ENCODE measurements around the gene AGGF1. TPM values are rescaled to one million over a fixed set of nuclear protein-coding genes. Genes with fewer than 3 reads are reported as not detected.

The AGGF1 gene
- total RNA-seq, 1 donor, result 25.7 TPM

GRCh38 chr5:77033338-77033737 lies 3.1 kb downstream of the AGGF1 start:
- Histone ChIP-seq H3K79me2 (ENCODE audit: insufficient read depth, low read length) (peaks cover 34% of the 10 kb centered on the region), H3K4me3 (ENCODE audit: insufficient read depth, low read length) (no peak overlapping the region), H3K9me3 (ENCODE audit: low read depth, low read length) (no peaks in the 10 kb centered on the region), H3K27ac (ENCODE audit: low read depth, low read length) (no peak overlapping the region), H2AFZ (ENCODE audit: low read length) (no peak overlapping the region), H4K20me1 (ENCODE audit: insufficient read depth, low read length) (no peaks in the 10 kb centered on the region), H3K36me3 (ENCODE audit: insufficient read depth, low read length) (peaks cover 31% of the 10 kb centered on the region), H3K4me1 (ENCODE audit: insufficient read depth, low read length) (peaks cover 14% of the 10 kb centered on the region), H3K27me3 (ENCODE audit: insufficient read depth, low read length) (no peaks in the 10 kb centered on the region), H3K4me2 (ENCODE audit: insufficient read depth, low read length) (no peak overlapping the region)
- no peak for TF ChIP-seq CTCF (IDR thresholded peaks at IDR 0.05; ENCODE audit: extremely low read depth, low read depth, low read length)
- DNase-seq (ENCODE audit: insufficient read length, low spot score, missing footprints), result no peak

- H3K27me3 ChIP-seq (ENCODE audit: insufficient read depth, low read length), result no peaks in the 10 kb centered on the region
- TF ChIP-seq CTCF (IDR thresholded peaks at IDR 0.05; ENCODE audit: extremely low read depth, low read depth, low read length), result no peak
- H3K9me3 ChIP-seq (ENCODE audit: low read depth, low read length), result no peaks in the 10 kb centered on the region
- peaks cover 6% of the 10 kb centered on the region for H3K4me1 ChIP-seq (ENCODE audit: insufficient read depth, low read length)
- H3K36me3 ChIP-seq (ENCODE audit: insufficient read depth, low read length), result peaks cover 45% of the 10 kb centered on the region
- no peaks in the 10 kb centered on the region for H4K20me1 ChIP-seq (ENCODE audit: insufficient read depth, low read length)
- H3K4me3 ChIP-seq (ENCODE audit: insufficient read depth, low read length), result no peak overlapping the region
- no peak overlapping the region for H2AFZ ChIP-seq (ENCODE audit: low read length)
- peak; percentile 55 for DNase-seq (ENCODE audit: insufficient read length, low spot score, missing footprints)
- H3K27ac ChIP-seq (ENCODE audit: low read depth, low read length), result no peak overlapping the region
- H3K4me2 ChIP-seq (ENCODE audit: insufficient read depth, low read length), result no peak overlapping the region
- H3K79me2 ChIP-seq (ENCODE audit: insufficient read depth, low read length), result peaks cover 24% of the 10 kb centered on the region
These were observed 5.7 kb downstream of the AGGF1 start for GRCh38 chr5:77035950-77036349.

GRCh38 chr5:77046416-77047073 lies 16.3 kb downstream of the AGGF1 start:
- TF ChIP-seq CTCF (IDR thresholded peaks at IDR 0.05; ENCODE audit: extremely low read depth, low read depth, low read length), result no peak
- no peaks in the 10 kb centered on the region for H3K27me3 ChIP-seq (ENCODE audit: insufficient read depth, low read length)
- H2AFZ ChIP-seq (ENCODE audit: low read length), result no peak overlapping the region
- peaks cover 27% of the 10 kb centered on the region for H3K36me3 ChIP-seq (ENCODE audit: insufficient read depth, low read length)
- H3K4me2 ChIP-seq (ENCODE audit: insufficient read depth, low read length), result no peak overlapping the region
- H3K4me3 ChIP-seq (ENCODE audit: insufficient read depth, low read length), result no peak overlapping the region
- H3K9me3 ChIP-seq (ENCODE audit: low read depth, low read length), result no peaks in the 10 kb centered on the region
- no peak overlapping the region for H3K27ac ChIP-seq (ENCODE audit: low read depth, low read length)
- H3K4me1 ChIP-seq (ENCODE audit: insufficient read depth, low read length), result no peaks in the 10 kb centered on the region
- no peaks in the 10 kb centered on the region for H4K20me1 ChIP-seq (ENCODE audit: insufficient read depth, low read length)
- no peak for DNase-seq (ENCODE audit: insufficient read length, low spot score, missing footprints)
- no peaks in the 10 kb centered on the region for H3K79me2 ChIP-seq (ENCODE audit: insufficient read depth, low read length)

GRCh38 chr5:77064040-77064439 lies 33.8 kb downstream of the AGGF1 start:
- peaks cover 43% of the 10 kb centered on the region for H3K36me3 ChIP-seq (ENCODE audit: insufficient read depth, low read length)
- no peak overlapping the region for H3K4me3 ChIP-seq (ENCODE audit: insufficient read depth, low read length)
- H3K27ac ChIP-seq (ENCODE audit: low read depth, low read length), result no peak overlapping the region
- no peak for TF ChIP-seq CTCF (IDR thresholded peaks at IDR 0.05; ENCODE audit: extremely low read depth, low read depth, low read length)
- no peaks in the 10 kb centered on the region for H3K27me3 ChIP-seq (ENCODE audit: insufficient read depth, low read length)
- DNase-seq (ENCODE audit: insufficient read length, low spot score, missing footprints), result no peak
- no peaks in the 10 kb centered on the region for H4K20me1 ChIP-seq (ENCODE audit: insufficient read depth, low read length)
- no peaks in the 10 kb centered on the region for H3K79me2 ChIP-seq (ENCODE audit: insufficient read depth, low read length)
- H3K9me3 ChIP-seq (ENCODE audit: low read depth, low read length), result no peaks in the 10 kb centered on the region
- no peak overlapping the region for H2AFZ ChIP-seq (ENCODE audit: low read length)
- no peak overlapping the region for H3K4me2 ChIP-seq (ENCODE audit: insufficient read depth, low read length)
- peaks cover 8% of the 10 kb centered on the region for H3K4me1 ChIP-seq (ENCODE audit: insufficient read depth, low read length)
